ENCODE measurements around the gene MXI1. TPM values are rescaled to one million over a fixed set of nuclear protein-coding genes. Genes with fewer than 3 reads are reported as not detected.

The MXI1 gene
- total and polyA plus RNA-seq, 2 experiments from 2014 or later: 5.1 to 8.5 TPM

- 0 out of 2 replicates have a peak, but pooled peaks cover 8% of the 10 kb centered on the region for H4K20me1 ChIP-seq (replicated peaks; ENCODE audit: insufficient read depth)
- Mint-ChIP-seq H3K36me3 (ENCODE audit: low read depth) (no peaks in the 10 kb centered on the region), H3K4me3 (no peak overlapping the region), H3K27ac (no peak overlapping the region), H3K27me3 (ENCODE audit: insufficient read depth, low read depth, poor library complexity) (no peaks in the 10 kb centered on the region), H3K9me3 (no peaks in the 10 kb centered on the region), H3K4me1 (peaks cover 8% of the 10 kb centered on the region)
- H3K4me2 ChIP-seq: no peak overlapping the region
- TF ChIP-seq NANOG (IDR thresholded peaks at IDR 0.05; ENCODE audit: borderline replicate concordance) (no peak), POLR2AphosphoS5 (IDR thresholded peaks at IDR 0.05; ENCODE audit: low read depth) (no peak), ZNF114 (CRISPR knock-in tag; IDR thresholded peaks at IDR 0.05) (no peak), JUNB (IDR thresholded peaks at IDR 0.05; ENCODE audit: unreplicated experiment) (no peak), ZNF462 (CRISPR knock-in tag; IDR thresholded peaks at IDR 0.05) (no peak), ETS1 (IDR thresholded peaks at IDR 0.05) (no peak), REST (IDR thresholded peaks at IDR 0.05; ENCODE audit: unreplicated experiment) (no peak), CREB1 (CRISPR knock-in tag; IDR thresholded peaks at IDR 0.05; ENCODE audit: low read depth) (no peak), STAT1 (IDR thresholded peaks at IDR 0.05; ENCODE audit: unreplicated experiment) (no peak), EZH2 (IDR thresholded peaks at IDR 0.05; ENCODE audit: low read depth, unreplicated experiment) (no peak), CTCF (conservative IDR thresholded peaks at IDR 0.05; ENCODE audit: low read depth in 2 of 2) (no peak), ZNF331 (CRISPR knock-in tag; IDR thresholded peaks at IDR 0.05; ENCODE audit: low read depth) (no peak), EZH2phosphoT487 (IDR thresholded peaks at IDR 0.05; ENCODE audit: unreplicated experiment) (no peak)
- no peaks in the 10 kb centered on the region for H3K4me1 ChIP-seq (ENCODE audit: insufficient read depth)
- H3K27ac ChIP-seq (ENCODE audit: low read depth): no peak overlapping the region
- H3K27me3 ChIP-seq (ENCODE audit: insufficient read depth): no peaks in the 10 kb centered on the region
- H2AFZ ChIP-seq: no peak overlapping the region
- no peaks in the 10 kb centered on the region for H3K9me2 ChIP-seq (ENCODE audit: insufficient read depth)
- DNase-seq (ENCODE audit: low spot score): no peak
- H3K4me3 ChIP-seq: no peak overlapping the region
- H3K79me2 ChIP-seq (replicated peaks; ENCODE audit: insufficient read depth): no peaks in the 10 kb centered on the region
- H3F3A ChIP-seq (replicated peaks; ENCODE audit: low read depth): no peaks in the 10 kb centered on the region
- H3K36me3 ChIP-seq (ENCODE audit: insufficient read depth): no peaks in the 10 kb centered on the region
- no peak for ATAC-seq
Measured at GRCh38 chr10:110268971-110269370, 61.6 kb downstream of the MXI1 start.

All from GM23338 (cell line).